Effector memory CD4-positive, alpha-beta T cell (primary cell): ENCODE data around the gene SLC30A9.

Experiments used
- DNase-seq, 3 donors: peaks; one replicate each; pipeline ENCODE4 v3.0.0-alpha.2; 2020
- H3K27ac ChIP-seq: 2 replicates; pipeline ENCODE4 v1.7.0; 2013; ENCODE audit warnings: mild to moderate bottlenecking, low read length, moderate library complexity; ENCODE audit not compliant: insufficient read depth, poor library complexity, severe bottlenecking
- H3K27me3 ChIP-seq: replicated peaks from 2 replicates; pipeline ENCODE4 v1.7.0; 2013; ENCODE audit warnings: mild to moderate bottlenecking, low read length; ENCODE audit not compliant: insufficient read depth, control insufficient read depth, poor library complexity, severe bottlenecking
- H3K36me3 ChIP-seq: 2 replicates; pipeline ENCODE4 v1.7.0; 2013; ENCODE audit warnings: mild to moderate bottlenecking, low read length, moderate library complexity; ENCODE audit not compliant: control insufficient read depth, insufficient read depth
- H3K4me1 ChIP-seq: 2 replicates; pipeline ENCODE4 v1.7.0; 2013; ENCODE audit warnings: low read length, mild to moderate bottlenecking; ENCODE audit not compliant: control insufficient read depth, insufficient read depth, poor library complexity, severe bottlenecking
- H3K4me3 ChIP-seq: 2 replicates; pipeline ENCODE4 v1.7.0; 2013; ENCODE audit warnings: low read length, low read depth, mild to moderate bottlenecking; ENCODE audit not compliant: insufficient read depth, poor library complexity, severe bottlenecking
- H3K9me3 ChIP-seq: 2 replicates; pipeline ENCODE4 v1.7.0; 2013; ENCODE audit warnings: mild to moderate bottlenecking, low read length, moderate library complexity; ENCODE audit not compliant: control insufficient read depth

The SLC30A9 gene

DNA sequence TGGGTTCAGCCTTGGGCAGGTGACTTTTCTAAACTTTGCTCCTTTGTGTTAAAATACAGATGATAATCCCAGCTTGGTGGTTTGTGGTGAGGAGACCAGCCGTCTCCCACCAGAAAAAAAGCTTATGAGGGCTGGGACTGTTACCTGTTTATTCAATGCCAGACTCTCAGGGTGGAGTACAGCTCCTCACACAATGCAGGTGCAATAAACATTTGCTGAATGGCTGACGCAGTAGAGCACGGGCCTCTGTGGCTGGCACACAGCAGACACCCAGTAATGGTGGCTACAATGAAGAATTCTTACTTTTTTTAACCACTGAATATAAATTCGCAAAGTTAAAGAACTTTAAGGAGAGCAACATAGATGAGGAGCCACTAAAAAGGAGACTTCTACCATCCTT lies 131.9 kb downstream of the SLC30A9 start:
- H3K4me1 ChIP-seq, result no peaks in the 10 kb centered on the region
- no peaks in the 10 kb centered on the region for H3K27me3 ChIP-seq
- no peak for DNase-seq
- H3K36me3 ChIP-seq, result no peaks in the 10 kb centered on the region
- no peak overlapping the region for H3K27ac ChIP-seq
- H3K4me3 ChIP-seq, result no peak overlapping the region
- no peaks in the 10 kb centered on the region for H3K9me3 ChIP-seq

- no peaks in the 10 kb centered on the region for H3K36me3 ChIP-seq
- no peak for DNase-seq
- no peak overlapping the region for H3K27ac ChIP-seq
- H3K4me3 ChIP-seq, result no peak overlapping the region
- H3K4me1 ChIP-seq, result no peaks in the 10 kb centered on the region
- H3K27me3 ChIP-seq, result no peaks in the 10 kb centered on the region
- H3K9me3 ChIP-seq, result no peaks in the 10 kb centered on the region
These were observed 132.8 kb downstream of the SLC30A9 start for GRCh38 chr4:42123071-42123644.

- Histone ChIP-seq H3K4me3 (no peak overlapping the region), H3K27me3 (no peaks in the 10 kb centered on the region)
These were observed 141.8 kb downstream of the SLC30A9 start for GRCh38 chr4:42132099-42132498.

GRCh38 chr4:42133006-42133405 lies 142.7 kb downstream of the SLC30A9 start:
- H3K36me3 ChIP-seq, result no peaks in the 10 kb centered on the region
- no peak for DNase-seq
- H3K9me3 ChIP-seq, result no peaks in the 10 kb centered on the region
- H3K4me3 ChIP-seq, result no peak overlapping the region
- no peaks in the 10 kb centered on the region for H3K27me3 ChIP-seq
- no peak overlapping the region for H3K27ac ChIP-seq
- no peaks in the 10 kb centered on the region for H3K4me1 ChIP-seq

More at GRCh38 chr4:42132099-42132498, 141.8 kb downstream of the SLC30A9 start:
- Histone ChIP-seq H3K36me3 (no peaks in the 10 kb centered on the region), H3K27ac (no peak overlapping the region), H3K9me3 (no peaks in the 10 kb centered on the region), H3K4me1 (no peaks in the 10 kb centered on the region)
- no peak for DNase-seq

DNA sequence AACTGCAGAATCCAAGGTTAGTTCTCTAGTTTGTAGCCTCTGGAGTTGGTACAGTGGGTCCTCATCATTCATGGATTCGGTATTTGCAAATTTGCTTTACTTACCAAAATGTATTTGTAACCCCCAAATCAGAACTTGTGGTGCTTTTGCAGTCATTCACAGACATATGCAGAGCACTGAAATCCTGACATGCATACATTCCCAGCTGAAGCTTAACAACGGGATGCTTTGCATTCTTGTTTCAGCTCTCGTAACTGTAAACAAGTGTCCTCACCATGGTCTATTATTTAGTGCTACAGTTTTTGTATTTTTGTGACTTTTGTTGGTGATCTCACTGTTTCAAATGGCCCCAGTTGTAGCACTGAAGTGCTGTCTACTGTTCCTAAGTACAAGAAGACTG lies 146.0 kb downstream of the SLC30A9 start:
- Histone ChIP-seq H3K27me3 (no peaks in the 10 kb centered on the region), H3K4me1 (no peaks in the 10 kb centered on the region), H3K36me3 (no peaks in the 10 kb centered on the region), H3K4me3 (no peak overlapping the region), H3K9me3 (no peaks in the 10 kb centered on the region), H3K27ac (no peak overlapping the region)
- DNase-seq, result no peak
